GM12878 (cell line): ENCODE measurements around the gene KRT38.

Experiments used
- BACH1 ChIP-seq: fragments of 450-650 bp; IDR thresholded peaks from 2 replicates; pipeline ENCODE4 v1.6.1; 2017; ENCODE audit warnings: mild to moderate bottlenecking, borderline replicate concordance
- CTCF ChIP-seq, 3 experiments: IDR thresholded peaks in 2 of 3; conservative IDR thresholded peaks in 1 of 3; 2 replicates each; pipeline ENCODE4 v1.5.1; 2011; ENCODE audit warnings: low read depth in 3 of 3, low read length in 3 of 3, mild to moderate bottlenecking in 3 of 3, control low read depth in 2 of 3, moderate library complexity in 2 of 3, inconsistent platforms in 1 of 3, mixed read lengths in 1 of 3; ENCODE audit not compliant: control insufficient read depth in 2 of 3, insufficient read depth in 1 of 3; ENCODE audit errors: extremely low read depth in 1 of 3
- FOXM1 ChIP-seq: IDR thresholded peaks from 2 replicates; pipeline ENCODE4 v1.6.1; 2012; ENCODE audit warnings: low read depth, mild to moderate bottlenecking, inconsistent platforms, low read length, moderate library complexity
- MAX ChIP-seq: IDR thresholded peaks from 2 replicates; pipeline ENCODE4 v1.6.1; 2012; ENCODE audit warnings: low read depth, low read length, improper control_type of control experiment
- NR2C1 ChIP-seq: fragments of 450-650 bp; IDR thresholded peaks from 2 replicates; pipeline ENCODE4 v1.6.1; 2017; ENCODE audit warnings: antibody characterized with exemption, mild to moderate bottlenecking, moderate library complexity
- PAX8 ChIP-seq: fragments of 450-650 bp; IDR thresholded peaks from 2 replicates; pipeline ENCODE4 v1.6.1; 2017; ENCODE audit warnings: mild to moderate bottlenecking, moderate library complexity
- RAD21 ChIP-seq: IDR thresholded peaks from 2 replicates; pipeline ENCODE4 v1.6.1; 2011; ENCODE audit warnings: mild to moderate bottlenecking, low read depth, low read length, moderate library complexity; ENCODE audit not compliant: insufficient read depth
- RELA ChIP-seq: fragments of 450-650 bp; IDR thresholded peaks from 2 replicates; pipeline ENCODE4 v1.8.0; 2014; ENCODE audit warnings: borderline replicate concordance; ENCODE audit not compliant: partially characterized antibody
- TAF1 ChIP-seq: IDR thresholded peaks from 2 replicates; pipeline ENCODE4 v1.6.1; 2011; ENCODE audit warnings: mild to moderate bottlenecking, low read depth, low read length, borderline replicate concordance
- YY1 ChIP-seq: IDR thresholded peaks from 2 replicates; pipeline ENCODE4 v1.6.1; 2011; ENCODE audit warnings: low read depth, mild to moderate bottlenecking, low read length
- ZBTB33 ChIP-seq: fragments of 450-650 bp; IDR thresholded peaks from 2 replicates; pipeline ENCODE4 v1.6.1; 2017; ENCODE audit warnings: mild to moderate bottlenecking
- ZSCAN29 ChIP-seq: fragments of 450-650 bp; IDR thresholded peaks from 2 replicates; pipeline ENCODE4 v1.6.1; 2017; ENCODE audit warnings: mild to moderate bottlenecking, moderate library complexity
- TF ChIP-seq, protein P1 (sequence below): fragments of 450-650 bp; IDR thresholded peaks from 2 replicates; pipeline ENCODE4 v1.6.1; 2014; ENCODE audit warnings: mild to moderate bottlenecking
- TF ChIP-seq, protein P2 (sequence below): IDR thresholded peaks from 2 replicates; pipeline ENCODE4 v1.6.1; 2011; ENCODE audit warnings: borderline replicate concordance, low read depth, mild to moderate bottlenecking, moderate library complexity, low read length; ENCODE audit not compliant: insufficient read depth, poor library complexity, severe bottlenecking

DNA sequence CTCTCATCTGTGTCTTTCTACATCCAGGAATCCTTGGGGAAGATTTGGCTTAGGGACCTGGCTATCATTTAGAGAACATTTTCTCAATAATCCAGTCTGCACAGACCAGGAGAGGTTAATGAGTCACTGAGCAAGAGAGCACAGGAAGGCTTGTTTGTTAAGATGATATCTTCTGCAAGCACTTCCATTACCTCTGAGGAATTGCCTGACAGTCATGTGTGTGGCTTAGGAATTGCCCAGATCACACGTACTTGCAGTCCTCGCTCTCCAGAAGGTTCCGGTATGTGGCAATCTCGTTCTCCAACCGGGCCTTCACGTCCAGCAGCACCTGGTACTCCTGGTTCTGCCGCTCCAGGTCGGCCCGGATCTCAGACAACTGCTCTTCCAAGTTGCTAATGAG lies 19.7 kb downstream of the KRT38 start:
- TF ChIP-seq CTCF (IDR thresholded peaks at IDR 0.05 in 2 of 3, conservative IDR thresholded peaks at IDR 0.05 in 1 of 3; ENCODE audit: control insufficient read depth in 2 of 3, extremely low read depth in 1 of 3, insufficient read depth in 1 of 3, low read depth in 3 of 3, low read length in 3 of 3) (no peak), ZSCAN29 (no peak), RELA (no peak), PAX8 (no peak), ZBTB33 (no peak), BACH1 (no peak), TAF1 (no peak), FOXM1 (no peak), RAD21 (no peak), MAX (no peak), YY1 (no peak), NR2C1 (no peak)
- TF ChIP-seq, protein P1, sequence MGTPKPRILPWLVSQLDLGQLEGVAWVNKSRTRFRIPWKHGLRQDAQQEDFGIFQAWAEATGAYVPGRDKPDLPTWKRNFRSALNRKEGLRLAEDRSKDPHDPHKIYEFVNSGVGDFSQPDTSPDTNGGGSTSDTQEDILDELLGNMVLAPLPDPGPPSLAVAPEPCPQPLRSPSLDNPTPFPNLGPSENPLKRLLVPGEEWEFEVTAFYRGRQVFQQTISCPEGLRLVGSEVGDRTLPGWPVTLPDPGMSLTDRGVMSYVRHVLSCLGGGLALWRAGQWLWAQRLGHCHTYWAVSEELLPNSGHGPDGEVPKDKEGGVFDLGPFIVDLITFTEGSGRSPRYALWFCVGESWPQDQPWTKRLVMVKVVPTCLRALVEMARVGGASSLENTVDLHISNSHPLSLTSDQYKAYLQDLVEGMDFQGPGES, result no peak
- TF ChIP-seq, protein P2, sequence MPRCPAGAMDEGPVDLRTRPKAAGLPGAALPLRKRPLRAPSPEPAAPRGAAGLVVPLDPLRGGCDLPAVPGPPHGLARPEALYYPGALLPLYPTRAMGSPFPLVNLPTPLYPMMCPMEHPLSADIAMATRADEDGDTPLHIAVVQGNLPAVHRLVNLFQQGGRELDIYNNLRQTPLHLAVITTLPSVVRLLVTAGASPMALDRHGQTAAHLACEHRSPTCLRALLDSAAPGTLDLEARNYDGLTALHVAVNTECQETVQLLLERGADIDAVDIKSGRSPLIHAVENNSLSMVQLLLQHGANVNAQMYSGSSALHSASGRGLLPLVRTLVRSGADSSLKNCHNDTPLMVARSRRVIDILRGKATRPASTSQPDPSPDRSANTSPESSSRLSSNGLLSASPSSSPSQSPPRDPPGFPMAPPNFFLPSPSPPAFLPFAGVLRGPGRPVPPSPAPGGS, result no peak
